CD4-positive, alpha-beta T cell (primary cell): Measurements from ENCODE around the gene SCG5. TPM values are rescaled to one million over a fixed set of nuclear protein-coding genes. Genes with fewer than 3 reads are reported as not detected.

Experiments used
- ATAC-seq: fragments of 200-7000 bp; cut with Tn5 transposase; one replicate; pipeline ENCODE4 v1.10.0; 2022; ENCODE audit warnings: mild to moderate bottlenecking; ENCODE audit not compliant: poor library complexity
- CTCF ChIA-PET: fragments of 350-600 bp; sonication (Branson Sonifier 250); formaldehyde crosslinking; loops from one replicate; lab custom pipeline; 2021; ENCODE audit warnings: antibody characterized with exemption, inconsistent platforms; lab: Charles Lee
- POLR2A ChIA-PET: fragments of 350-600 bp; sonication (Branson Sonifier 250); formaldehyde crosslinking; loops from one replicate; lab custom pipeline; 2021; ENCODE audit warnings: antibody characterized with exemption, inconsistent platforms; lab: Charles Lee
- DNase-seq, 14 experiments: peaks; one replicate each; pipeline ENCODE4 v3.0.0-alpha.2; 2013 to 2020; ENCODE audit warnings: mixed read lengths in 2 of 14
- H3K27ac ChIP-seq, 2 donors: one replicate each; pipeline versions ENCODE4 v1.5.1 to v1.7.0; 2013; ENCODE audit warnings: low read length in 2 of 2, low read depth in 1 of 2, mild to moderate bottlenecking in 1 of 2
- H3K27me3 ChIP-seq, 2 experiments: 1 replicate in 1 of 2; 2 replicates in 1 of 2; pipeline versions ENCODE4 v1.6.1 to v1.7.0; 2013; ENCODE audit warnings: low read length in 2 of 2, control low read depth in 1 of 2, mild to moderate bottlenecking in 1 of 2, moderate library complexity in 1 of 2; ENCODE audit not compliant: insufficient read depth in 2 of 2, control insufficient read depth in 1 of 2
- H3K36me3 ChIP-seq: one replicate; pipeline ENCODE4 v1.6.1; 2013; ENCODE audit warnings: low read length, control low read depth; ENCODE audit not compliant: insufficient read depth
- H3K4me1 ChIP-seq: one replicate; pipeline ENCODE4 v1.6.1; 2013; ENCODE audit warnings: low read length, control low read depth; ENCODE audit not compliant: insufficient read depth
- H3K4me3 ChIP-seq: one replicate; pipeline ENCODE4 v1.5.1; 2013; ENCODE audit warnings: mild to moderate bottlenecking, low read length, moderate library complexity
- H3K9me3 ChIP-seq, 2 experiments: 1 replicate in 1 of 2; 2 replicates in 1 of 2; pipeline versions ENCODE4 v1.6.1 to v1.7.0; 2013; ENCODE audit warnings: low read length in 2 of 2, mild to moderate bottlenecking in 2 of 2, control low read depth in 1 of 2, moderate library complexity in 1 of 2; ENCODE audit not compliant: control insufficient read depth in 1 of 2, insufficient read depth in 1 of 2
- H3K27ac Mint-ChIP-seq: one replicate; pipeline ENCODE4 v1.8.0; 2020; ENCODE audit warnings: mixed read lengths
- H3K27me3 Mint-ChIP-seq: one replicate; pipeline ENCODE4 v1.8.0; 2021; ENCODE audit warnings: mixed read lengths
- H3K36me3 Mint-ChIP-seq: one replicate; pipeline ENCODE4 v1.8.0; 2021; ENCODE audit warnings: low read depth, mixed read lengths
- H3K4me1 Mint-ChIP-seq: one replicate; pipeline ENCODE4 v1.8.0; 2021; ENCODE audit warnings: low read depth, mixed read lengths
- H3K4me3 Mint-ChIP-seq: one replicate; pipeline ENCODE4 v1.8.0; 2020; ENCODE audit warnings: mild to moderate bottlenecking, mixed read lengths
- H3K9me3 Mint-ChIP-seq: one replicate; pipeline ENCODE4 v1.8.0; 2020; ENCODE audit warnings: mixed read lengths
- CTCF ChIP-seq: fragments of 200-600 bp; IDR thresholded peaks from one replicate; pipeline ENCODE4 v1.8.0; 2022; ENCODE audit warnings: antibody characterized with exemption, mild to moderate bottlenecking
- intact Hi-C, 2 experiments: fragments of 100-400 bp; cut with DNase I in 1 of 2; cut with micrococcal nuclease in 1 of 2; formaldehyde crosslinking; loops; one replicate each; pipeline versions ENCODE4 v1.15.1 to v1.9.0; 2023 to 2025; cut with DNase I, micrococcal nuclease
- total RNA-seq, 174 experiments: library from RNA in 2 of 174; stranded (reverse) in 2 of 174; gene quantifications; one replicate each; pipeline ENCODE4 v1.2.3 and lab custom pipeline; 2021 to 2026

SCG5 gene
- total RNA-seq, 2 experiments from 2014 or later: not detected

GRCh38 chr15:32685576-32685975 is 44.1 kb downstream of the SCG5 start:
- Mint-ChIP-seq H3K27me3 (no peaks in the 10 kb centered on the region), H3K9me3 (no peaks in the 10 kb centered on the region), H3K27ac (no peak overlapping the region), H3K4me3 (no peak overlapping the region), H3K36me3 (no peaks in the 10 kb centered on the region), H3K4me1 (no peaks in the 10 kb centered on the region)
- no peaks in the 10 kb centered on the region for H3K36me3 ChIP-seq
- POLR2A ChIA-PET: no interaction called here
- ATAC-seq (no peak), DNase-seq (no peak)
- H3K4me3 ChIP-seq: no peak overlapping the region
- no peak for TF ChIP-seq CTCF
- no peak overlapping the region for H3K27ac ChIP-seq
- H3K9me3 ChIP-seq: no peaks in the 10 kb centered on the region
- no peaks in the 10 kb centered on the region for H3K4me1 ChIP-seq
- CTCF ChIA-PET: no interaction called here
- no peaks in the 10 kb centered on the region for H3K27me3 ChIP-seq
- intact Hi-C loops: no loop called here

- Histone ChIP-seq H3K36me3 (no peaks in the 10 kb centered on the region), H3K27me3 (no peaks in the 10 kb centered on the region), H3K4me3 (no peak overlapping the region), H3K4me1 (no peaks in the 10 kb centered on the region), H3K27ac (no peak overlapping the region), H3K9me3 (no peaks in the 10 kb centered on the region)
- Mint-ChIP-seq H3K4me3 (no peak overlapping the region), H3K9me3 (no peaks in the 10 kb centered on the region), H3K4me1 (no peaks in the 10 kb centered on the region), H3K36me3 (no peaks in the 10 kb centered on the region), H3K27ac (no peak overlapping the region), H3K27me3 (no peaks in the 10 kb centered on the region)
- ChIA-PET CTCF (no interaction called here), POLR2A (no interaction called here)
- DNase-seq (no peak), ATAC-seq (no peak)
- no peak for TF ChIP-seq CTCF
- intact Hi-C loops: no loop called here
Measured at GRCh38 chr15:32687556-32687955, 46.0 kb downstream of the SCG5 start.

- CTCF ChIA-PET: no interaction called here
- H3K27ac ChIP-seq: no peak overlapping the region
- no peaks in the 10 kb centered on the region for H3K4me1 ChIP-seq
- no peaks in the 10 kb centered on the region for H3K27me3 ChIP-seq
- Mint-ChIP-seq H3K27me3 (no peaks in the 10 kb centered on the region), H3K36me3 (no peaks in the 10 kb centered on the region), H3K4me1 (no peaks in the 10 kb centered on the region), H3K9me3 (no peaks in the 10 kb centered on the region), H3K4me3 (no peak overlapping the region), H3K27ac (no peak overlapping the region)
- no peak for ATAC-seq
- POLR2A ChIA-PET: no interaction called here
- H3K36me3 ChIP-seq: no peaks in the 10 kb centered on the region
- no peak for TF ChIP-seq CTCF
- no peaks in the 10 kb centered on the region for H3K9me3 ChIP-seq
- intact Hi-C loops: no loop called here
- no peak for DNase-seq
- H3K4me3 ChIP-seq: no peak overlapping the region
Measured at GRCh38 chr15:32688151-32688639, 46.7 kb downstream of the SCG5 start.
